Epithelial cell of esophagus (primary cell): ENCODE results near the gene NEDD1.

Experiments used
- DNase-seq: peaks from one replicate; pipeline ENCODE4 v3.0.0; 2010; ENCODE audit warnings: low read depth
- H3K4me3 ChIP-seq: 2 replicates; pipeline ENCODE4 v1.5.1; 2011; ENCODE audit warnings: mild to moderate bottlenecking, low read length, control low read depth
- TF ChIP-seq, protein P1 (sequence below): IDR thresholded peaks from 2 replicates; pipeline ENCODE4 v1.5.1; 2011; ENCODE audit warnings: low read depth, mild to moderate bottlenecking, low read length, control low read depth, inconsistent platforms; ENCODE audit not compliant: insufficient read depth; ENCODE audit errors: missing control alignments

NEDD1 gene

GRCh38 chr12:96897421-96897820, 9.6 kb upstream of the NEDD1 start:
- DNase-seq, result no peak
- TF ChIP-seq, protein P1, sequence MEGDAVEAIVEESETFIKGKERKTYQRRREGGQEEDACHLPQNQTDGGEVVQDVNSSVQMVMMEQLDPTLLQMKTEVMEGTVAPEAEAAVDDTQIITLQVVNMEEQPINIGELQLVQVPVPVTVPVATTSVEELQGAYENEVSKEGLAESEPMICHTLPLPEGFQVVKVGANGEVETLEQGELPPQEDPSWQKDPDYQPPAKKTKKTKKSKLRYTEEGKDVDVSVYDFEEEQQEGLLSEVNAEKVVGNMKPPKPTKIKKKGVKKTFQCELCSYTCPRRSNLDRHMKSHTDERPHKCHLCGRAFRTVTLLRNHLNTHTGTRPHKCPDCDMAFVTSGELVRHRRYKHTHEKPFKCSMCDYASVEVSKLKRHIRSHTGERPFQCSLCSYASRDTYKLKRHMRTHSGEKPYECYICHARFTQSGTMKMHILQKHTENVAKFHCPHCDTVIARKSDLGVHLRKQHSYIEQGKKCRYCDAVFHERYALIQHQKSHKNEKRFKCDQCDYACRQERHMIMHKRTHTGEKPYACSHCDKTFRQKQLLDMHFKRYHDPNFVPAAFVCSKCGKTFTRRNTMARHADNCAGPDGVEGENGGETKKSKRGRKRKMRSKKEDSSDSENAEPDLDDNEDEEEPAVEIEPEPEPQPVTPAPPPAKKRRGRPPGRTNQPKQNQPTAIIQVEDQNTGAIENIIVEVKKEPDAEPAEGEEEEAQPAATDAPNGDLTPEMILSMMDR, result no peak
- no peak overlapping the region for H3K4me3 ChIP-seq

DNA sequence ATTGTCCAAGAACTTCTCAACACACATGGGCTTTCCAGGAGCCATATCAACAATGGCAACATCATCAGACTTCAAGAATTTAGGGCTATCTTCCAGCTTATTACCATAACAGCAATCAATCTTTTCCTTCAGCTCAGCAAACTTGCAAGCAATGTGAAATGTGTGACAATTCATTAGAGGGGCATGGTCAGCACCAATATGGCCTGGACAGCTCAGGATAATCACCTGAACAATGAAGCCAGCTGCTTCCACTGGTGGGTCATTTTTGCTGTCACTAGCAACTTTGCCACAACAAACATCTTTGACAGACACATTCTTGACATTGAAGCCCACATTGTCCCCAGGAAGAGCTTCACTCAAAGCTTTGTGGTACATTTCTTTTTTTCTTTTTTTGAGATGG, 5.9 kb upstream of the NEDD1 start:
- TF ChIP-seq, protein P1, result no peak

DNA sequence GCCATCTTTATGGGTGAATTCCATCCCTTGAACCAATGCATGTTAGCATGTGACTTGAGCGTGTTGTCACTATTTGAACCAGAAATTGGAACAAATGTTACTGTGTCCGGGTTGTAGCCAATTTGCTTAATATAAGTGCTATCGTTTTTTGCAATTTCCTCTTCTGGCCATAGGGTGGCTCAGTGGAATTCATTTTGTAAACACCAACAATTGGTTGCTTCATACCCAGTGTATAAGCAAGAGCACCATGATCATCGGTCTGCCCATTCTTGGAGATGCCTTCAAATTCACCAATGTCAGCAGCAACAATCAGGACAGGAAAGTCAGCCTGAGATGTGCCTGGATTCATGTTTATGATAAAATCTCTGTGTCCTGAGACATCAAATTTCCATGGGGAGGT, 5.0 kb upstream of the NEDD1 start:
- no peak for DNase-seq
- no peak overlapping the region for H3K4me3 ChIP-seq
- TF ChIP-seq, protein P1, result no peak

More for the DNA sequence above, 5.9 kb upstream of the NEDD1 start:
- H3K4me3 ChIP-seq, result no peak overlapping the region
- no peak for DNase-seq

- H3K4me3 ChIP-seq, result peak overlapping the region; percentile 91
- DNase-seq, result no peak
- TF ChIP-seq, protein P1, result no peak
Measured at GRCh38 chr12:96906498-96906848, 584 bp upstream of the NEDD1 start.

DNA sequence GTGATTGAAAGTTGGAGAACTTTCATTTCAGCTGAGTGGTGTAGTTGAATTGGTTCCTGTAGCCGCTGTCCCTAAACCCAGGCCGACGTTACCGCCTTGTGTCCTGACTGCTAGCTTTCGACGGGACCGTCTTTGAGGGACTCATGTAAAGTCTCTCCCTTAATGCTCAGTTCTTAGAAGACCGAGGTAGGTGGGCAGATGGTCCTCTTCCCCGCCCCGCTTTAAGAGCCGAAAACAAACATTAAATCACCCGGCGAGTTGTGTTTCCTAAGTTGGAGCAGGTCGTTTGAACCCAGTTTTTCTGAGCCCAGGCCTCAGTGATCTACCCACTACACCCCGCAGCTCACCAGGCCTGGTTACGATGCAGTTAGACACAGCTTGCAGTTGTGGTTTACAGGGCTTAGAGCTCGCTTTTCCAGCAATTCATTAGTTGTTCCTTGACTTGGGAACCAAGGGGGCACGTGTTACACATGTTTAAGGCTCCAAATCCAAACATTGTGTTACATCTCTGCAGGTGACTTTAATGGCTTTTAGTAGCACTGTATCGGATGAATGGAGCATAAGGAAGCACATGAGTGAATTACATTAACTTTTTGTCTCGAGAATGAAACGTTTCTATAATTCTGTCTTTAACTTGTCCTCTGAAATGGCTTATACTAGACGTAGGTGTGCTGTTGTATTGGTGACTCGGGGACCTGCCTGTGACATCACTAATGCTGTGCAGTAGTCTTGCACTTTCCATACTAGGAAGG, 790 bp downstream of the NEDD1 start:
- peak; percentile 32 for DNase-seq
- H3K4me3 ChIP-seq, result peak overlapping the region; percentile 91
- TF ChIP-seq, protein P1, result no peak

GRCh38 chr12:96908423-96908675, 1.3 kb downstream of the NEDD1 start:
- TF ChIP-seq, protein P1, result no peak
- H3K4me3 ChIP-seq, result peak overlapping the region; percentile 91

GRCh38 chr12:96912261-96912660, 5.2 kb downstream of the NEDD1 start:
- TF ChIP-seq, protein P1, result no peak
- no peak for DNase-seq
- H3K4me3 ChIP-seq, result no peak overlapping the region

More at GRCh38 chr12:96908423-96908675, 1.3 kb downstream of the NEDD1 start:
- DNase-seq, result no peak
